Stomach (tissue), 9 donors: ENCODE measurements around the gene IRF7. TPM values are rescaled to one million over a fixed set of nuclear protein-coding genes. Genes with fewer than 3 reads are reported as not detected.

Source experiments
- DNase-seq, 2 donors: peaks; one replicate each; pipeline versions ENCODE4 v3.0.0 to v3.0.0-alpha.2; 2013 to 2019
- H3K27ac ChIP-seq, 5 donors: fragments of 200-600 bp in 4 of 5; sonication (generic) in 4 of 5; one replicate each; pipeline ENCODE4 v1.5.1; 2013 to 2019; ENCODE audit warnings: mild to moderate bottlenecking in 1 of 5, moderate library complexity in 1 of 5
- H3K27me3 ChIP-seq, 3 donors: fragments of 200-600 bp; sonication (generic); one replicate each; pipeline ENCODE4 v1.5.1; 2017 to 2019; ENCODE audit warnings: mixed run types in 1 of 3
- H3K36me3 ChIP-seq, 4 donors: fragments of 200-600 bp; sonication (generic); 1 replicate in 3 of 4; 2 replicates in 1 of 4; pipeline ENCODE4 v1.5.1; 2016 to 2019
- H3K4me1 ChIP-seq, 4 donors: fragments of 200-600 bp; sonication (generic); one replicate each; pipeline ENCODE4 v1.5.1; 2016 to 2019
- H3K4me3 ChIP-seq, 4 donors: fragments of 200-600 bp; sonication (generic) in 3 of 4; one replicate each; pipeline ENCODE4 v1.5.1; 2016 to 2019; ENCODE audit warnings: mild to moderate bottlenecking in 1 of 4
- H3K9me3 ChIP-seq, 4 donors: fragments of 200-600 bp; sonication (generic); one replicate each; pipeline ENCODE4 v1.5.1; 2016 to 2019
- EP300 ChIP-seq: sonication (generic); formaldehyde crosslinking; IDR thresholded peaks from one replicate; pipeline ENCODE4 v1.6.1; 2017; ENCODE audit warnings: antibody characterized with exemption
- POLR2A ChIP-seq, 4 donors: fragments of 450-650 bp; IDR thresholded peaks; one replicate each; pipeline ENCODE4 v1.6.1; 2016; ENCODE audit warnings: antibody characterized with exemption in 4 of 4, control low read depth in 2 of 4, mild to moderate bottlenecking in 1 of 4, moderate library complexity in 1 of 4
- POLR2AphosphoS5 ChIP-seq, 3 donors: sonication (generic); formaldehyde crosslinking; IDR thresholded peaks; one replicate each; pipeline ENCODE4 v1.6.1; 2016; ENCODE audit warnings: antibody characterized with exemption in 3 of 3
- WGBS, 5 donors: extraction: QIAGEN DNeasy Blood & Tissue Kit in 3 of 5; methylation state at CpG; one replicate each; pipeline versions ENCODE4 v1.1.5 to v1.1.7; 2013 to 2018; 5-methylcytosine and 5-hydroxymethylcytosine counted together
- intact Hi-C: fragments of 100-400 bp; cut with DNase I; formaldehyde crosslinking; loops from one replicate; pipeline ENCODE4 v1.15.1; 2023; ENCODE audit warnings: low total_unique reads
- polyA plus RNA-seq, 3 donors: library from polyadenylated mRNA; stranded (reverse); fragments of 200-250 nt; gene quantifications; one replicate each; pipeline ENCODE4 v1.2.3, GENCODE V29; 2013
- total RNA-seq, 5 donors: library from RNA; depleted of rRNA; stranded (reverse); fragments of >200 nt; gene quantifications; one replicate each; pipeline versions ENCODE4 v1.1.0 to v1.2.3, GENCODE V29; 2014 to 2016
- TF ChIP-seq, protein P1 (sequence below), 7 experiments: fragments of 450-650 bp in 4 of 7; fragments of 200-600 bp in 3 of 7; sonication (generic) in 3 of 7; IDR thresholded peaks; one replicate each; pipeline ENCODE4 v1.5.1; 2016 to 2019; ENCODE audit warnings: antibody characterized with exemption in 7 of 7, control low read depth in 2 of 7, mild to moderate bottlenecking in 1 of 7
- donor health status: healthy with polysubstance abuse.
- donor health status: Bipolar disorder and iron deficiency.
- donor health status: healthy.

The IRF7 gene
- total and polyA plus RNA-seq, 8 donors = 5.7 to 49.1 (median 33.7) TPM

DNA sequence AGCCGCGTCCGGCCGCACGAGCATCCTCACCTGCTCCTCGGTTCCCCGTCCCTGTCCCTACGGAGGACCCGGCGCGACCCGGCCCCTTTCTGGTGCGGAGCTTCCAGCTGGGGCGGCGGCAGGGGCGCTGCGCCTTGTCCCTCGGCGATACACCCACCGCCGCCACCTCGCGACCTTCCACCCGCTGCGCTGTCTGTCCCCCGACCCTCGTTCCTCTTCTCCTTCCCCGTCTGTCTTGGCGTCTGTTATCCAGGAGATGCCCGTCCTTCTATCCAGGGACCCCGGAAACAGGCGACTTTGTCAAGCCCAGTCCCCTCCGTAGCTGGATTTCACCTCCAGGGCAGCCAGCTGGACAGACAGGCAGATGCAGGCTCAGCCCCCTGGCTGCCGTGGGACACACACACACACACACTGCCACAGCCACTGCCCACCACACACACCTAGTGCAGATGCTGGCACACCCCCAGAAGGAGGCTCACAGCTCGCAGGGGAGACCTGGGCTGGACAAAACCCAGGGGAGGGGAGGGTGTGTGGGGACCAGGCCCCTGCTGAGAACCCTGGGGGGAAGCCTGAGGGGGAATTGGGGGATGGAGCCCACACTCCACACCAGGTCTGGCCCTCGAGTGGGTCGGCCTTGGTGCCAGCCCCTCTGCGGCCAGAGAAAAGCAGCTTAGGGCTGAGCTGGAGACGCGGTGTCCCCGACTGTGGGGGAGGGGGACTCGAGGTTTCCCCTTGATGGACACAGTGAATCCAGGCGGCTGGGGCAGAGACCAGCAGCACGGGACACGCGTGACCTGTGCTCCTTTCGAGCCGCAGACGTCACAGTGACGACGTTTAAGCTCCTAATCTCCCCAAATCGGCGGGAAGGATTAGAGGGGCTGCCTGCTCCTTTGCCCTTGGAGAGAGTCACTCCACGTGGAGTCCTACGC, 22.1 kb upstream of the IRF7 start:
- H3K36me3 ChIP-seq = peaks cover 0 to 24% (median 17%) of the 10 kb centered on the region in 4 donors
- H3K4me3 ChIP-seq = peak overlapping the region; percentile 25 to 39 (median 38)
- WGBS, 5 donors = 41 to 59% (median 55%) methylated on average over 46 to 55 of the region's 55 CpGs
- no peaks in the 10 kb centered on the region for H3K9me3 ChIP-seq
- intact Hi-C loops = no loop called here
- TF ChIP-seq POLR2AphosphoS5 (IDR thresholded peaks at IDR 0.05) (no peak), POLR2A (IDR thresholded peaks at IDR 0.05) (no peak), EP300 (no peak)
- TF ChIP-seq, protein P1, sequence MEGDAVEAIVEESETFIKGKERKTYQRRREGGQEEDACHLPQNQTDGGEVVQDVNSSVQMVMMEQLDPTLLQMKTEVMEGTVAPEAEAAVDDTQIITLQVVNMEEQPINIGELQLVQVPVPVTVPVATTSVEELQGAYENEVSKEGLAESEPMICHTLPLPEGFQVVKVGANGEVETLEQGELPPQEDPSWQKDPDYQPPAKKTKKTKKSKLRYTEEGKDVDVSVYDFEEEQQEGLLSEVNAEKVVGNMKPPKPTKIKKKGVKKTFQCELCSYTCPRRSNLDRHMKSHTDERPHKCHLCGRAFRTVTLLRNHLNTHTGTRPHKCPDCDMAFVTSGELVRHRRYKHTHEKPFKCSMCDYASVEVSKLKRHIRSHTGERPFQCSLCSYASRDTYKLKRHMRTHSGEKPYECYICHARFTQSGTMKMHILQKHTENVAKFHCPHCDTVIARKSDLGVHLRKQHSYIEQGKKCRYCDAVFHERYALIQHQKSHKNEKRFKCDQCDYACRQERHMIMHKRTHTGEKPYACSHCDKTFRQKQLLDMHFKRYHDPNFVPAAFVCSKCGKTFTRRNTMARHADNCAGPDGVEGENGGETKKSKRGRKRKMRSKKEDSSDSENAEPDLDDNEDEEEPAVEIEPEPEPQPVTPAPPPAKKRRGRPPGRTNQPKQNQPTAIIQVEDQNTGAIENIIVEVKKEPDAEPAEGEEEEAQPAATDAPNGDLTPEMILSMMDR (IDR thresholded peaks at IDR 0.05) = no peak
- no peak overlapping the region for H3K27ac ChIP-seq
- peaks cover 9 to 41% (median 31%) of the 10 kb centered on the region in 4 donors for H3K4me1 ChIP-seq
- no peak for DNase-seq
- H3K27me3 ChIP-seq = peaks cover 0 to 54% (median 43%) of the 10 kb centered on the region in 3 donors

DNA sequence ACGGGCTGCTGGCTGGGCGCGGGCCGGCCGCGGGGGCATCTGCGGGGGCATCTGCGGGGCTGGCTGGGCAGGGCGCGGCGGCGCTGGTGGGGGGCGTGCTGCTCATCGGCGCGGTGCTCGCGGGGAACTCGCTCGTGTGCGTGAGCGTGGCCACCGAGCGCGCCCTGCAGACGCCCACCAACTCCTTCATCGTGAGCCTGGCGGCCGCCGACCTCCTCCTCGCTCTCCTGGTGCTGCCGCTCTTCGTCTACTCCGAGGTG, 21.5 kb upstream of the IRF7 start:
- H3K9me3 ChIP-seq = no peaks in the 10 kb centered on the region
- 1 to 12% (median 7%) methylated on average over 7 to 34 of the region's 34 CpGs for WGBS, 5 donors
- peaks cover 0 to 54% (median 43%) of the 10 kb centered on the region in 3 donors for H3K27me3 ChIP-seq
- DNase-seq = no peak
- H3K36me3 ChIP-seq = peaks cover 0 to 26% (median 15%) of the 10 kb centered on the region in 4 donors
- peaks cover 9 to 41% (median 31%) of the 10 kb centered on the region in 4 donors for H3K4me1 ChIP-seq
- H3K27ac ChIP-seq = no peak overlapping the region
- H3K4me3 ChIP-seq = peak overlapping the region; percentile 25 to 39 (median 38)
- intact Hi-C loops = no loop called here
- TF ChIP-seq, protein P1 (IDR thresholded peaks at IDR 0.05) = no peak
- TF ChIP-seq EP300 = no peak
- no peak for TF ChIP-seq POLR2AphosphoS5 (IDR thresholded peaks at IDR 0.05)
- TF ChIP-seq POLR2A (IDR thresholded peaks at IDR 0.05) = no peak

DNA sequence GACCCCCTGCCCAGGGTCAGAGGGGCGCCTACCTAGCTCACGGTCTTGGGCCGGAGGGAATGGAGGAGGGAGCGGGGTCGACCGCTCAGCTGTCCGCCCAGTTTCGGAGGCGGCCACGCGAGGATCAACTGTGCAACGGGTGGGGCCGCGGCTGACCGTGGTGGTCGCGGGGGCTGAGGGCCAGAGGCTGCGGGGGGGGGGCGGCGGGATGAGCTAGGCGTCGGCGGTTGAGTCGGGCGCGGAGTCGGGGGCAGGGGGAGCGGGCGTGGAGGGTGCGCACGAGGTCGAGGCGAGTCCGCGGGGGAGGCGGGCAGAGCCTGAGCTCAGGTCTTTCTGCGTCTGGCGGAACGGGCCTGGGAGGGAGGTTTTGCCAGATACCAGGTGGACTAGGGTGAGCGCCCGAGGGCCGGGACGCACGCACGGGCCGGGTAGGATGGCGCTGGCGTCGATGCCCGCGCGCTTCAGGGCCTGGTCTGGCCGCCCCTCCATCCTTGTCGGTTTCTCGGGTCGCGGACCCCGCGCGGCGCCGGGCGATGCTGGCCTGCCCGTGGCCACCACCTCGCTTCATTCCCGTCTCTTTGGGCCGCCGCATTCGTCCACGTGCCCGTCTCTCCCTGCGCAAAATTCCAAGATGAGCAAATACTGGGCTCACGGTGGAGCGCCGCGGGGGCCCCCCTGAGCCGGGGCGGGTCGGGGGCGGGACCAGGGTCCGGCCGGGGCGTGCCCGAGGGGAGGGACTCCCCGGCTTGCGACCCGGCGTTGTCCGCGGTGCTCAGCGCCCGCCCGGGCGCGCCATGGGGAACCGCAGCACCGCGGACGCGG, 21.0 kb upstream of the IRF7 start, which contains the start of gene DRD4:
TSS of gene DRD4 (plus strand) at position 759 of the 822 bp plus-strand sequence. CDS start at position 795, 36 bp downstream.
- intact Hi-C loops = no loop called here
- TF ChIP-seq POLR2AphosphoS5 (IDR thresholded peaks at IDR 0.05) (no peak), POLR2A (IDR thresholded peaks at IDR 0.05) (no peak), EP300 (no peak)
- TF ChIP-seq, protein P1 (IDR thresholded peaks at IDR 0.05) = no peak
- 11 to 31% (median 21%) methylated on average over 56 to 100 of the region's 100 CpGs for WGBS, 5 donors
- Histone ChIP-seq H3K4me1 (peaks cover 9 to 41% (median 31%) of the 10 kb centered on the region in 4 donors), H3K36me3 (peaks cover 0 to 23% (median 10%) of the 10 kb centered on the region in 4 donors), H3K9me3 (no peaks in the 10 kb centered on the region), H3K27ac (no peak within 1 kb of the TSS), H3K4me3 (peak within 1 kb of the TSS; percentile 25 to 39 (median 38)), H3K27me3 (peaks cover 0 to 54% (median 43%) of the 10 kb centered on the region in 3 donors)
- DNase-seq = peak in 1 of 2 donors; percentile 62

DNA sequence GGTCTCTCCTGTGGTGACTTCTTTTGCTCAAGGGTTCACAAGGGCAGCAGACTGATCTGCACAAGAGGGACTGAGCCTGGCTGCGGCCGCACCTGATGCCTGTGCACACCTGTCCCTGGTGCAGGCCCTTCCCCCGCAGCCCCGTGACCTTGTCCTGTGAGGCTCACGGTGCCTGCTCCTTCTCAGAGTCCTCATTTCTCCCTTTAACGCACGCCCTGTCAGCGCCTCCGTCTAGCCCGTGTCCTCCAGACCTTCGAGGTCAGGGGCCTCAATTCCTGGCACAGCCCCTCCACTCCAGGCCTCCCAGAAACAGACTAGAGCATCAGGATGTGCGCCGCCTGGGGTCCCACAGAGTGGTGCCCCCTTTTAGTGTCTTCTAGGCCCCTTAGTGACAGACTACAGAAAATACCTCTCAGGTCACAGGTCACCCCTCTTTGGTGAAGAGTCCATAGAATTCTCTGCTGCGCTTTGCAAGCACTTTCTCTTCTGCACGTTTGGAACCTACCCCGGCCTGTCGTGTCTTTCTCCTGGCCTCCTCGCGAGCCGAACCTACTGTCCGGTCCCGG, 20.3 kb upstream of the IRF7 start:
- WGBS, 5 donors = 69 to 79% (median 78%) methylated on average over 22 of the region's 22 CpGs
- H3K27me3 ChIP-seq = peaks cover 0 to 52% (median 43%) of the 10 kb centered on the region in 3 donors
- DNase-seq = no peak
- H3K27ac ChIP-seq = no peak overlapping the region
- no peak overlapping the region for H3K4me3 ChIP-seq
- TF ChIP-seq, protein P1 (IDR thresholded peaks at IDR 0.05) = no peak
- TF ChIP-seq POLR2A (IDR thresholded peaks at IDR 0.05) (no peak), POLR2AphosphoS5 (IDR thresholded peaks at IDR 0.05) (no peak), EP300 (no peak)
- no peaks in the 10 kb centered on the region for H3K9me3 ChIP-seq
- intact Hi-C loops = no loop called here
- peaks cover 9 to 41% (median 31%) of the 10 kb centered on the region in 4 donors for H3K4me1 ChIP-seq
- peaks cover 0 to 16% (median 3%) of the 10 kb centered on the region in 4 donors for H3K36me3 ChIP-seq
